HG03354 (cell line): ENCODE measurements around the gene SETBP1.

Experiments used
- ATAC-seq: cut with Tn5 transposase; IDR thresholded peaks from one replicate; pipeline ENCODE4 v1.9.1; 2021; ENCODE audit warnings: mild to moderate bottlenecking; ENCODE audit not compliant: unreplicated experiment, poor library complexity, severe bottlenecking

The SETBP1 gene

GRCh38 chr18:44884431-44884830 is 203.7 kb downstream of the SETBP1 start:
- no peak for ATAC-seq

DNA sequence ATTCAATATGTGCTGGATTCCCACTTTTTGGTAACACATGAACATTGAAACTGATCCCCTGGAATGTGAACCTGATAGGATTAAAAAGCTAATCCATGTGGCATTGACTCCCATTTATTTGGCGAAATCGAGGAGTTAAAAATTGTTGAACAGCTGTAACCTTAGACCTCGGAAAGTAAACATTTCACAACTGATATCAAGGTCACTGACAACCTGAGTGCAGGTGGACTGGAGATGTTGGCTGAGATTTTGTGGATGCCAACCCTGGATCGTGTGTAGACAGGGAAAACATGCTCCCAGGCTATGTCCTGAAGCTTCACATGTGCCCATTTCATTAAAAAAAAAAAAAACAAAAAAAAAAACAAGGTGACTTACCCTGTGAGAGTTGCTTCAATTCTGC is 204.8 kb downstream of the SETBP1 start:
- no peak for ATAC-seq

- peak; percentile 81 for ATAC-seq
Measured at GRCh38 chr18:44887227-44887631, 206.5 kb downstream of the SETBP1 start.

GRCh38 chr18:44889111-44889510 is 208.4 kb downstream of the SETBP1 start:
- no peak for ATAC-seq

- ATAC-seq, result no peak
Measured at GRCh38 chr18:44893045-44893706, 212.5 kb downstream of the SETBP1 start.

DNA sequence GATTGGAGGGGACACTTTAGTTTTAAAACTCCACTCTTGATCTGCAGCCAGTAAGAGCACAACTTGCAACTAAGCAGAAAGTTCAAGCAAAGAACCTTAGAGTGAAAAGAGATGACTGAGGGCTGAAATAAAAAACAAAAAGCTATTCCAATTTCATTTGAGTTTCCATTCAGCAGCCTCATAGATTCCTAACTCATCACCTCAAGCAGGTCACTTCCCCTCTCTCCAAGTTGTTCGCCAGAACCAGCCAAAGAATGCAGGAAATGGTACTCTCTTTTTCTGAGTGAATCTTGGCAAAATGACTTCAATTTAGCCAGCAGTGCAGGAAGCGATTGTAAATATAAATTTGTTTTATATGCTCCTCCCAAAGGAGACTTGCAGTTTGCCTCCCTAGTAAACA is 213.3 kb downstream of the SETBP1 start:
- ATAC-seq, result no peak

- ATAC-seq, result no peak
Measured at GRCh38 chr18:44895176-44895798, 214.6 kb downstream of the SETBP1 start.

GRCh38 chr18:44896846-44897245 is 216.2 kb downstream of the SETBP1 start:
- ATAC-seq, result no peak

GRCh38 chr18:44897411-44897810 is 216.7 kb downstream of the SETBP1 start:
- ATAC-seq, result no peak

GRCh38 chr18:44897816-44898215 is 217.1 kb downstream of the SETBP1 start:
- ATAC-seq, result no peak

DNA sequence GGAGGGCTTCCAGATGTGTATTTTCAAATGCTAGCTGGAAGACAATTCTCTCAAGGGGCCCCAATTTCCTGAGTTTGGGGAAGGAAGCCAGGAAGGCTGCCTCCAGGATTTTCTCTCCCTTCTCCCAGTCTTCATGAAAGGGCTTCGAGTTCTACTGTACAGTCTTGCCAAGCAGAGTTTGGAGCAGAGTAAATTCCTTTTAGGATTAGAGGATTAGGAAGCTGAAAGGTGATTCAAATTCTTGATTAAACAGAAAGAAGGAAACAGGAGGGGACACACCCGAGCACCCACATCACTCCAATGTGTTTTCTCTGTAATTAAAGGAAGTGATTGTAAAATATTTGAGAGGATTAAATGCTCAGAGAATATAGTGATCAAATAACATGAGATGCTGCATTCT is 217.8 kb downstream of the SETBP1 start:
- no peak for ATAC-seq

GRCh38 chr18:44899832-44900231 is 219.1 kb downstream of the SETBP1 start:
- ATAC-seq, result no peak

- no peak for ATAC-seq
Measured at GRCh38 chr18:44900627-44901026, 219.9 kb downstream of the SETBP1 start.

GRCh38 chr18:44901283-44901682 is 220.6 kb downstream of the SETBP1 start:
- ATAC-seq, result no peak

- ATAC-seq, result no peak
Measured at GRCh38 chr18:44903327-44903726, 222.6 kb downstream of the SETBP1 start.

DNA sequence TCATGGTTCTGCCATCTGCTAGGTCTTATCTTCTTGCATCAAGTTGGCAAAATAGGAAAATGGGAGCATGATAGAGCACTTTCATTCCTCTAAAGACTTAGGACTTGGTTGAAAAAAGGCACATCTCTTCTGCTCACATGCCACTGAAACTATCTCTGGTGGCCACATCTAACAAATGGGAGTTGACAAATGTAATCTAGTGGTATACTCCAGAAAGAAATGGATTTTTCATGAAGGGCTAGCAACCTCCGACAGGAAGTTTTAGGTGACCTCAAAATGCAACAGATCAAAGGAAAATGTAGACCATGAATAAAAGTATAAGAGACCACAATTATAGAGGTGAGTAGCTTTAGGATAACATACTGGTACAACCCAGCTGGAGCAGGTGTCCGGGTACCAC is 224.1 kb downstream of the SETBP1 start:
- ATAC-seq, result no peak

DNA sequence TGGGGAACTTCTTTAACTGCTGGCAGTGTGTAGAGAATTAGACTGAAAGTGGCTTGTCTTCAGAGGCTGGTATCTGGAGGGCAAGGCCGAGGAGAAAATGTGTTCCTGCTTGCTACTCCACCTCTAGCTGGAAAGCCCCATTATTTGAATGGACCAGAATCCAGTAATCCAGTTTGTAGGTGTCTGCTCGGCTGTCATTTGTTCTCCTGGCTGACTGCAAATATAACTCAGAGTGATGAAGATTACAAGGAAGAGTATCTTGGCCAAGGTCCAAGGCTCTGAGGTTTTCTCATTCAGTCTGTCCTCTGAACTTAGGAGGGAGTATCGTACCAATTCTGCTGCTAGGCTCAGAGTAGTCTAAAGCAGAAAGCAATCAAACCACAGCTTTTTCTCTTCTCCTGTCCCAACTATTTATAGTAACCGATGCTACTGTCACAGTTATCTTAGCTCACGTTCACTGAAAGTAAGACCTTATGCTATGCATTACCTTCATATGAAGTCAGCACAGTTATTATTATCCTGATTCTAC is 228.6 kb downstream of the SETBP1 start:
- peak; percentile 72 for ATAC-seq

GRCh38 chr18:44911260-44911659 is 230.6 kb downstream of the SETBP1 start:
- ATAC-seq, result no peak

- peak; percentile 47 for ATAC-seq
Measured at GRCh38 chr18:44911773-44912172, 231.1 kb downstream of the SETBP1 start.

- ATAC-seq, result no peak
Measured at GRCh38 chr18:44912740-44913478, 232.2 kb downstream of the SETBP1 start.

GRCh38 chr18:44914028-44914427 is 233.3 kb downstream of the SETBP1 start:
- ATAC-seq, result no peak
